HG03139 (cell line): ENCODE results near the gene MYL10.

Source experiments
- ATAC-seq: cut with Tn5 transposase; IDR thresholded peaks from one replicate; pipeline ENCODE4 v1.9.1; 2021; ENCODE audit not compliant: unreplicated experiment

Gene MYL10

DNA sequence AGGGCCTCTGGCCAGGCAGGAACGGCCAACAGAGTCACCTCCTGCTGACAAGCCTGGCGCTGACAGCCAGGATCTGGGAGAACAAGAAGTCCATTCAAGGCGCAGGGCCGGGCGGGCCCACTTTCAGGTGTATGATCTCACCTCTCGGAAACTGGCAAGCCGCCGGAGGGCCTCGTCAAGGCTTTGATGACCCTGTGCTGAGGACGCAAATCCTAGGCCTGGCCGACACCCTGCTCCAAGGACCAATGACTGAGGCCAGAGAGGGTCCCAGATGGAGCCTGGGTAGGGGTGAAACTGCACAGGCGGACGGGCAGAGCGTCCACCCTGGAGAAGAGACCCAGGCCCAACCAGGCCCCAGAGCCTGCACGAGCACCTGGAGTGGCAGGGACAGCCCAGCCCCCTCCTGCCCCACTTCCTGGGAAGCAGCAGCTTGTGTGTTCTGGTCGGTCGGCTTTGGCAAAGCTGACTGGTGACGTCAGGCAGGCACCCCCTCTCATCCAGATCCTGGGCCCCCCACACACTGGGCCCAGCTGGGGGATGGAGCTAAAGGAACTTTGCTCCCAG lies 30.6 kb downstream of the MYL10 start:
- ATAC-seq = no peak

DNA sequence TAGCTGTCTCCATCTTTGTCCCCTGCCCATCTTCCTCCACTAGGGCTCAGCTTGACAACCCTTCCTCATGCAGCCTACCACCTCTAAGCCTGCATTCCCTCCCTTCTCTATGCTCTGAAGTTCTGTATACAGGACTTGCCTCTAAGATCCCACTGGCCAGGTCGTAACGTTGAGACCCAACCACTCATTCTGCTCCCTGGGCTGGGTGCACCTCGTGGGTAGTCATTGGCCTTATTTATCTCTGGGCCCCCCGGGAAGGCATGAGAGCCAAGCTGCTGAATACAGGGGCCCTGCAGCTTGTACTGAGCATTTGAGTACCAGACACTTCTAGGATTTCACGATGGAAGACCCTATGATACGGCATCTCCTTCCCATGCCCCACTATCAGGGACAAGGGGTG lies 31.2 kb downstream of the MYL10 start:
- no peak for ATAC-seq

DNA sequence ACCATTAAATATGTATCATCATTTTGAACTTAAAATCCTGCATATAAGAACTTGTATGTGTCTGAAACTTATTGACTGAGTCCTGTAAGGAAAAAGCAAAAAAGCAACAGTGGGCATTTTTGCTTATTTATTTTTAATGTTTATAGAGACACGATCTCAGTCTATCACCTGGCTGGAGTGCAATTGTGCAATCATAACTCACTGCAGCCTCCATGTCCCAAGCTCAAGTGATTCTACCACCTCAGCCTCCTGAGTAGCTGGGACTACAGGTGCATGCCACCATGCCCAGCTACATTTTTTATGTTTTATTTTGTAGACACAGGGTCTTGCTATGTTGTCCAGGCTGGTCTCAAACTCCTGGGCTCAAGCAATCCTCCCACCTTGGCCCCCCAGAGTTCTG lies 32.2 kb downstream of the MYL10 start:
- ATAC-seq = no peak

DNA sequence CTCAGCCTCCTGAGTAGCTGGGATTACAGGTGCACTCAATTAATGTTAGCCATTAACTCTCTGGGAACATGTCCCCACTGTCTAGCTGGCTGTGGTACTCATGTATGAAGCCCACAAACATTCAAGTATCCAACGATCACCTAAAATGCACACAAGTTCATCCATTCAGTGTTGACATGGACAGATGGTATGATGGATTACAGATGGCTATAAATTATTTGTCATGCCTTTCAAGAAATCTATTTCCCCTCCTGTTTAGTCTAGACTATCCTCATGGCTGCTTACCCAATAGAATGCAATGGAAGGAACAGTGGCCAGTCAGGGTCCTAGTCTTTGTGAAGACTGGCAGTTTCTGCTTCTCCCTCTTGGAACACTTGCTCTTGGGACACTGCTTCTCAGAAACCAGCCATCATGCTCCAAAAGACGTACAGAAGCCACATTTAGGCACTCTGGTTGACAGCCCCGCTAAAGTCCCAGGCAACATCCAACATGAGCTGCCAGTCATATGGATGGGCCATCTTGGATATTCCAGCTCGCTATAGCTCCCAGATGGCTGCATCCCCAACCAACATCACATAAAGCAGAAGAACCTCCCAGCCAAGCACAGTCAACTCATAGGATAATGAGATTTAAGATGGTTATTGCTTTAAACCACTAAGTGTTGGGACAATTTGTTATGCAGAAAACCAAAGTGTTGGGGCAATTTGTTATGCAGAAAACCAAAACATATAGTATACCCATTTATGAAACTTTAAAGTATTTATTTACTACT lies 33.1 kb downstream of the MYL10 start:
- ATAC-seq = no peak

DNA sequence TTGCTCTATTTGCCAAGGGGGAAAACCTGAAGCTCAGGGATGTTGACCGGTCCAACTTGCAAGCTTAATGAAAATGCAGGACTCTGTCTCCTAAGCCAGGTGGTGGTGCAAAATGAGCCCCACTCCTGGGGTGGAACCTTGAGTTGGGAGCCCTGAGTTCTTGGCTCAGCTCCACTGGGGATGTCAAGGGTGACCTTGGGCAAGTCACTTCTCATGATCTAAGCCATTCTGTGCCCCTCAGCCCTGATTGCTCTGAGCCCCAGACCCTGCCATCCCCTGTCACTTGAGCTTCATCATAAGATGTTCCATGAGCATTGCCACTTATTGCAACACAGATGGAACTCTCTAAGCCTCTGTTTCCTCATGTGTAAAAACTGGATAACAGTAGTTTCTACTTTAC lies 33.9 kb downstream of the MYL10 start:
- ATAC-seq = no peak

DNA sequence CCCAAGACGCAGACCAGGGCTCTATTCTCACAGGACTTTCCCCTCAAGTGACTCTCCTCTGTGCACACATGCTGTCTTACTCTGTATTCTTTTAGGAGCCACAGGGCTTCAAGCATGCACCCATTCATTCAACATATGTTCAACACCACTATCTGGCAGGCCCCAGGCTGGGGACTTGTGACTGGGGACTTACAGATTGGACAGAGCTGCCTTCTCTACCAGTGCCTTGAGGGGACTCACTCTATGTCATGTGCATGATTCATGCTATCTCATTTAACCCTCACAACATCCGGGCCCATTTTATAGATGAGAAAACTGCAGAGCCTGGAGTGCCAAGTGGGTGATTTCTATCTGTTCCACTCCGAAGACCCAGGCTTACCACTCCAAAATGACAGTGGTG lies 34.3 kb downstream of the MYL10 start:
- no peak for ATAC-seq

DNA sequence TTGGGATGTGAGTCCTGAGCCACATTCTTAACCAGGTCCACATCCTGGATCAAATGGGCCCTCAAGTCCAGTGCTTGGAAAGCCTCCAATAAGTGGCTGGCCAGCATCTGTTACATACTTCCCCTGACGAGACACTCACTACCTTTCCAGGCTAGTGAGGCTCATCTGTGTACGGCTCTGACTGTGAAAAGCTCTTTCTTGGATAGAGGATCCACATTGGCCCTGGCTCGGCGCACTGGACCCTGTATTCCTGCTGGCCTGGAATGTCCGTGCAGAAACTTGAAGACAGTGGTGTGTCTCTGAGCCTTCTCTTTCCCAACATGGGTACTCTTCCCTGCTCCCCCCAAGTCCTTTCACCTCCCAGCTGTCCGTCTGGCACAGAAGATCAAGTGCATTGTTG lies 35.5 kb downstream of the MYL10 start:
- ATAC-seq = no peak

DNA sequence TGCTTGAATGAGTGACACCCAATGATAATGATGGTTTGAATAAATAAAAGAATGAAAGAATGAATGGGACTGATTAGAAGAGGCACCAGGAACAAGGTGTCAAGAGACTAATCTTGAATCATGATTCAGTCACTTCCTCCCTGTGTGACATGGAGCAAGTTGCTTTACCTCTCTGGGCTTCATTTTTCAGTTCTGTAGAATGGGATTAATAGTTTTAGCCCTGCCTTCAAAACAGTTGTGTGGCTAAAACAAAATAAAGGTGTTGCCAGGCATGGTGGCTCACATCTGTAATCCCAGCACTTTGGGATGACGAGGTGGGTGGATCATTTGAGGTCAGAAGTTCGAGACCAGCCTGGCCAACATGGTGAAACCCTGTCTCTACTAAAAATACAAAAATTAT lies 37.6 kb downstream of the MYL10 start:
- no peak for ATAC-seq

DNA sequence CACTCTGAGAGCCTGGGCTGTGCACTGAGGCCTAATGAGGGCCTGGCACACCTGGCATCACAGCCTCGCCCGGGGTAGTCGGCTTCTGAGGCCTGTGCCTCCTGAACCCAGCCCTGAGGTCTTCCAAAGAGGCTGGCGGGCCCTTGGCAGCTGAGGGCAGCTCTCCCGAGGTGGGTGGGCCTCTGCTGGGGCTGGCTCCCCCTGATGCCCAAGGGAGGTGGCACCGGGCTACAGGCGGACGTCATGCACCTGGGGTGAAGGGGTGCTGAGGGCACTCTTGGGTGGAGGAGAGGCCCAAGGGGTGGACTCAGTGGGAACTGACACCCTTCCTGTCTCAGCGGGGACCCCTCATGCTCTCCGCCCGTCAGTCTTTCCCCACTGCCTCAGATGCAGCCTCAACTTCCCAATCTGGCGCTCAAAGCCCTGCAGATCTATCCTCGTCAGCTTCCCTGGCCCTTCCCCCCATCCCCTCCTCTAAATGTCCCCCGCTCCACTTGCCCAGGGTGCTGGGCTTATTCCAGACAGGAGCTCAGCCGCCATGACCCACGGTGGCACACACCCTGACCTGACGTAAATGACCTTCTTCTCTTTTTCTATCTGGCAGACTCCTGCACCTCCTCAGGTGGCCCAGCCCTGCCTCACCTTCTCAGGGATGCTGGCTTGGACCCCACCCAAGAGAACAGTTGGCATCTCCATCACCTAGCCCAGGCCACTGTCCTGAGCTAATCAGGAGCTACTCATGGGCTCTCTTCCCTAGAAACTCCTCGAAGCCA lies 38.2 kb downstream of the MYL10 start:
- ATAC-seq = no peak

DNA sequence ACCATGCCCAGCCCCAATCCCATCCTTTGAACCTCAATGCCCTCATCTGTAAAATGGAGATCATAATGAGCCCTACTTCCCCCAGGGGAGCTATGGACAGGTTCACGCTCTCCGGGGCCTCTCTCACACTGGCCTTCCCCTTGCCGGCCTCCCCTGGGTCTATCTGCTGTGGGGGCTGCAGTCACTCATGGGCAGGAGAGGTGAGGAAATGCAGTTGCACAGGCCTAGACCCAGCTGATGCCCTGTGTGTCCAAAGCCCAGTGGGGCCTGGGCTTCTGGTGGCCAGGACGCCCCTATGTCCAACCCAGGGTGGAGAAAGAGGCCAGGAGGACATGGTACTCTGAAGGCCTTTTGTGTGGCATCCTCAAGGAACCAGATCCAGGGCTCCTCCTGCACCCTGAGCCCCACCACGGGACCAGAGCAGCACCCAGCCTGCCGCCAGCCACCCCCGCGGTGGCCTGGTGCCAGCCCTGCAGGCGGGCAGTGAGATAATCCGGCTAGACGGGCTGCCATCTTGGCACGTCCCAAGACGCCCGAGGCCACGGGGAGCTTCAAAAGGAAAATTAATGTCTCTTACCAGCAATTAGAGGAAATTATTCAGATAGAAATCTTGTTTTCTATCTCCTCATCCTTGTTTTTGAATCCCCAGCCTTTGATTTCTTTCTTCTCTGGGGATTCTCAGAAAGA lies 39.0 kb downstream of the MYL10 start:
- no peak for ATAC-seq

DNA sequence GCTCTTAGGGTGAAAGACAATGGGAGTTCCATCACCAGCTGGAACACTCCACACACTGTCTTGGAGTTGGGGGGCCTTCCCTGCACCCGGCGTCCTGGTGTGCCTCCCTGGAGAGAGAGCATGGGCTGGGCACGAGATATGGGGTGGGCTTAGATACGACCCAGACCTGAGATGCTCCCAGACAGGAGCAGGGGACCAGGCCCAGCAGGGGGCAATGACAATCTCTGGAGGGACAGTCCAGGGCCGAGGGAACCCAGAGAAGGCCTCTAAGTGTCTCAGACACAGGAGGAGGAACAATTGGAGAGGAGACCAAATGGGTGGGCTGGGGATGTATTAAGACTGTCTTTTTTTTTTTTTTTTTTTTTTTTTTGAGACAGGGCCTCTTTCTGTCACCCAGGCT lies 40.0 kb downstream of the MYL10 start:
- no peak for ATAC-seq

DNA sequence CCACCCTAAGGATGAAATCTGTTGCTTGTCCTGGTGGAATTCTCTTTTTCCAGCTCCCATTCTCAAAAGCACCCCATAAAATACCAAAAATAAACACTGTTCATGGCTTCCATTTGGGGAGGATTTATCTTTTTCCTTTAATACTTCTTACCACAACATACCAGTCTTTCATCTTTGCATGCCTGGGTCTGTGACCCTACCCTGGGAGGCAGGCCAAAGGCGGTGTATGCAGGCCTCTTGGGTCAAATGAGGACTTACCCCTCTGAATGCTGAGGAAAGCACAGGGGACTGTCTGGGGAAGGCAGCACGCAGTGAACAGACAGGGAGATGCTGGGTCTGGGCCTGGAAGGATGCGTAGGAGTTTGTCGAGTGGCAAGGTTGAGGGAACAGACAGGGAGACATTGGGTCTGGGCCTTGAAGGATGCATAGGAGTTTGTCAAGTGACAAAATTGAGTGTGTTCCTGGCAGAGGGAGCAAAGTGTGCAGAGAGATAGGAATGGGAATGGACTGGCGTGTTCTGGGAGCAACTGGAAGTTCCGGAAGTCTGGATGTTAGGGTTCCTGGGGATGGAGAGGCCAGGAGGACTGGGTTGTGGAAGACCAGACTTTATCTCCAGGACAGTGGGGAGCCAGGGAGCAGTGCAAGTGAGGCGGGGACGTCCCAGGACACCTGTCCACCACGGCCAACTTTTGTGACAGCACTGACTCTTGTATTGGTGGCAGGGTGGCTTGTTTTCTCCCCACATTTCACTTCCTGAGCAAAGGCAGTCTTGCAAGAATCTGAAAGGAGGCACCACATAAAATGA lies 40.8 kb downstream of the MYL10 start:
- no peak for ATAC-seq

DNA sequence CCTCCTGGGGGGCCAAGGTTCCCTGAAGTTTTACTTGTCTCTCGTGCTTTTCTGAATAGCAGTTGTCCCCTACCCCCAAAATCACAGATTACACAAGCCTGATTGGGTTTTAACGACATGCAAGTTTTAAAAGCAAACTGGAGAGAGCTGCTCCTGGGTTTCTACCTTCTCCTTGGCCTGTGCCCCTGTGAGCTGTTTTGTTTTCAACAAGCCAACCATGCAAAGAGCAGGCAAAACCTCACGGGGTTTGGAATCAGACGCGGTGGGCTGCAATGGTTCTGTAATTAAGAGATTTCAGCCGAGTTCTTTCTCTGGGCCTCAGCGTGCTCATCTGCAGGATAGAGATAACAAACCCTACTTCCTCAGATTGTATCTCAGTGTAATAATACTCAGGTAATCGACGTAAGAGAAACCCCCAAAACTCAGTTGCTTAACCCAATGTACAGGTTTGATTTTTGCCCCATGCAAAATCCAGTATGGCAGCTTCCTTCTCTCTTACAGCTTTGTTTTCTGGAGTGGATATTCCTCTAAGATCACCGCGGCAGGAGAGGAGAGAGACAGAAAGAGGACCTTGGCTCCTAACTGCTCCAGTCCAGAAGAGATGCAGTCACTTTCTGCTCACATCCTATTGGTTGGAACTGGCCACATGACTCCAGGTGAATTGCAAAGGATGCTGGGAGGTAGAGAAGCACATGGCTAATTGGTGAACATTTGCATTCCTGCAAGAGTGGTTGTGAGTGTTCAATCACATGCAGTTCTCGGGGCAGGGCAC lies 42.0 kb downstream of the MYL10 start:
- ATAC-seq = no peak

DNA sequence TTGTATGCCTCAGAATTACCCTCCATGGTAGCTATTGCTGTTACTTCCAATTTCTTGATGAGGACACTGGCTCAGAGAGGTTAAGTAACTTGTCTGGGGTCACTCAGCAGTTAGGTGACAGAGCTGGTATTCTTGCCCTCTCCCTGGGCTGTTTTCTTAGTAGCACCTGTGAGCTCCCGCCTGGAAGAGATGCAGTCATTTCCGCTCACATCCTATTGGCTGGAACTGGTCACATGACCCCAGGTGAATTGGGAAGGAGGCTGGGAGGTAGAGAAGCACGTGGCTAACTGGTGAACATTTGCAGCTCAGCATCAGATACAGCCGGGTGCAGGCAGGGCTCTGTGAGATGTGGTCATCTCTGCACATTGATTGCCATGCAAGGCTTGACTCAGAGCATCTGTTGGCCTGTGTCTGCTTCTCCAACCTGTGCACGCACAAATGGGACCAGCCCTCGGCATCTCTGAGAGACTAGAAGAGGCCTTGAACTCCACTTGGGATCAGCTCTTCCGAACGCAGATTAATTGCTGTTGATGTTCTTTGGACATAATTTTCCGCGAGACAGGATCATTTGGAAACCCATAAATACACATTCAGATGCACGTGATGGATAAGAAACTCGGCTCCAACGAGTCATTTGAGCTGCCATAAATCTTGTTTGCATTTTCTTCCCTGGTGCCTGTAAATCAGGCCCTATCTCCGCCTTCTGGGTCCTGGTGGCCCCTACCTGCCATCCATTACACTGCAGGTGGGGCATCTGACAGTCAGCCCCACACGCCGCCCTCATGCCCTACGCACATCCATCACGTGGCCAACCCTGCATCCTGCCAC lies 42.8 kb downstream of the MYL10 start:
- no peak for ATAC-seq

DNA sequence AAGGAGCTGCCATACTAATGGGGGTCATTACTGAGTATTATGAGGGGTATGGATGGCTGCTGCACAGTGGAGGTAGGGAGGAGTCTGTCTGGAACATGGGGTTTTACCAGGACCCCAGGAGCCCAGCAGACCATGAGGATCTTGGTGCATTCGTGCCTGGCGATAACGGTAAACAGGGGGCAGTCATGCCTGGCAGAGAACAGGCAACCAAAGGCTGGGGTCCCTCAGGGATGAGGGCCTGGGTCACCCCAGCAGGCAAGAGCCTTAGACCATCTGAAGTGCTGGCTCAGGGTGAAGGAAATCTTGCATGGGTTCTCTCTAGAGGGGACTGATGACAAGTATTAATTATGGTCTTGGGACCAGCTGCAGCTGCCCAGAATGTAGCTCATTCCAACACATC lies 46.1 kb downstream of the MYL10 start:
- ATAC-seq = no peak

DNA sequence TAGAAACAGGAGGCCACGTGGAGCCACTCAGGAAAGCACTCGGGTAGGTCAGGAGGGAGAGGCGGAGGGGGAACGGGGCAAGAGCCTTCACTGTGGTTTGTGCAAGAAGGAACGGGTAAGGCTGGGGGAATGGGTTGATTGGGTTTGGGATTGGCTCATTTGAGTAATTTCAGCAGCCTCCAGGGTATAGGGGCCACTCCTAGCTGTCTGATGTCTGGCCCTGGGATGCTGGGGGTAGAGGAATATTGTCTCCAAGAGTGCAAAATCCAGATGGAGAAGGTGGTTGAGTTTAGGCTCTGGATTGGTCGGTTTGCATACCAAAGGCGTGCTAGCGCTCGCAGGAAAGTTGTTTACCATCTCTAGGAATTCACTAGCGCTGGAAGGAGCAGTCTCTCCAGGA lies 47.2 kb downstream of the MYL10 start:
- no peak for ATAC-seq

DNA sequence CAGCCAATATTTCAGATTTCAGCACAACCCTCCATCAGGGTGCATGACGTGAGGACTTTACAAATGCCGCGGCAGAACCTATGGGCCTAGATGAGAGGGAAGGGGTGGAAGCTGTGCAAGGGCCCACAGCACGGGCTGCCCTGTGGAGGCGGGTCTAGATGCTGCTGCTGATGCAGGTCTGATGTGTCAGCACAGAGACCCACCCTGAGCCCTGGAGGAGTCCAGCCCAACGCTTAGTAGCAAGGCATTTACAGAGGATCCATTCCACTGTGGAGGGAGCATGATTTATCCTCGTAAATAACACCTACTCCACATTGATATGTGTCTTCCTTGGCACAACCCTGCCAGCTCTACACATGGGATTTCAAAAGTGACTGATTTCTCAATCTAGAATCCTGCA lies 48.5 kb downstream of the MYL10 start:
- no peak for ATAC-seq

DNA sequence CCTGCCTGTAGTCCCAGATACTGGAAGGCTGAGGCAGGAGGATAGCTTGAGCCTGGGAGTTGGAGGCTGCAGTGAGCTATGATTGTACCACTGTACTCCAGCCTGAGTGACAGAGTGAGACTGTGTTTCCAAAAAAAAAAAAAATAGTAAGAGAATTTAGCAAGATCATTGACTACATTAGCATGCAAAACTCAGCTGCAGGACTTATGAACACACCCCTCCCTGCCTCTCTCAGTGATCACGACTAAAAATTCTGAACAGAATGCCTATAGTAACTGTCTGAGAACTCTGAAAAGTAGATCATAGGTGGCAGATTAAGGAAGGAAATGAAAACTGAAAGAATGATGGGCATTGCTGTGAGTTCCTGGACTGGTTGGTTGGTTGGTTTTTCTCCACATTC lies 50.5 kb downstream of the MYL10 start:
- ATAC-seq = no peak

DNA sequence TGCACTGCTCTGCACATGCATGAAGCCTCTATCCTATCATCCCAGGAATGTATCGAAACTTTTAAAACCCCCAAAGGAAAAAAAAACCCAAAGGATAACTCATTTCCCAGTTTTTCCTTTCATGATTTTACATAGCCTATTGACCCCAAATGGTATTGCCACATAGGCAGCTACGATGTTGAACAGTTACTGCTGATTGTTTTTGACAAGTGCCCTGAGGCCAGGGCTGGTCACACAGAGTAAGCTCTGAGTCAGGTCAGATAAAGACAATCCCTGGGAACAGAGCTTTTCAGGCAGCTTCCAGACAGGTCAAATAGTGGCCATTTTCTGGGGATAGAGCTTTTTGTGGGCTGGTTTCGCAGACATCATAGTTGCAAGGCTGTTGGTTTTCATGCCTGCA lies 52.1 kb downstream of the MYL10 start:
- no peak for ATAC-seq
